Activated naive CD4-positive, alpha-beta T cell treated with Interleukin-2 at 50 U/mL for 16 hours (primary cell): ENCODE measurements around the gene N4BP2L2.
"Not testable (repeated sequence)": the region's sequence is repeated elsewhere in the genome, so short reads cannot be mapped to it uniquely, and the experiment has no call there.

Experiments used
- DNase-seq: peaks from one replicate; pipeline ENCODE4 v3.0.0-alpha.2; 2020

The N4BP2L2 gene

GRCh38 chr13:32538621-32539246 is at the start of gene N4BP2L2:
TSS of gene N4BP2L2 (minus strand) at chr13:32538795. CDS start at chr13:32537027, 1,768 bp downstream.
- peak; percentile 91 for DNase-seq

- DNase-seq: no peak
Measured at GRCh38 chr13:32587811-32588170, 49.2 kb upstream of the N4BP2L2 start.

- peak; percentile 61 for DNase-seq
Measured at GRCh38 chr13:32587011-32587810, 48.6 kb upstream of the N4BP2L2 start.

- peak; percentile 93 for DNase-seq
Measured at GRCh38 chr13:32586080-32586900, 47.7 kb upstream of the N4BP2L2 start, which contains the start of gene PDS5B. TSS of gene PDS5B (plus strand) at chr13:32586452. CDS start at chr13:32648773, 62,321 bp downstream.

GRCh38 chr13:32585550-32586079 is 47.0 kb upstream of the N4BP2L2 start:
- no peak for DNase-seq

GRCh38 chr13:32582991-32583390 is 44.4 kb upstream of the N4BP2L2 start:
- DNase-seq: no peak

- DNase-seq: no peak
Measured at GRCh38 chr13:32582281-32582680, 43.7 kb upstream of the N4BP2L2 start.

- no peak for DNase-seq
Measured at GRCh38 chr13:32581177-32581786, 42.7 kb upstream of the N4BP2L2 start.

GRCh38 chr13:32577032-32577431 is 38.4 kb upstream of the N4BP2L2 start:
- DNase-seq: no peak

- not testable (repeated sequence) for DNase-seq
Measured at GRCh38 chr13:32575687-32576086, 37.1 kb upstream of the N4BP2L2 start.

- DNase-seq: not testable (repeated sequence)
Measured at GRCh38 chr13:32560842-32561241, 22.2 kb upstream of the N4BP2L2 start.

- DNase-seq: no peak
Measured at GRCh38 chr13:32555613-32556012, 17.0 kb upstream of the N4BP2L2 start.

- DNase-seq: no peak
Measured at GRCh38 chr13:32553720-32554119, 15.1 kb upstream of the N4BP2L2 start.

- no peak for DNase-seq
Measured at GRCh38 chr13:32549788-32550187, 11.2 kb upstream of the N4BP2L2 start.

GRCh38 chr13:32548837-32549236 is 10.2 kb upstream of the N4BP2L2 start:
- DNase-seq: no peak

- no peak for DNase-seq
Measured at GRCh38 chr13:32545083-32545482, 6.5 kb upstream of the N4BP2L2 start.

- DNase-seq: no peak
Measured at GRCh38 chr13:32542221-32542620, 3.6 kb upstream of the N4BP2L2 start.

GRCh38 chr13:32538143-32538620 is 413 bp downstream of the N4BP2L2 start:
- DNase-seq: no peak

GRCh38 chr13:32537580-32538142 is 934 bp downstream of the N4BP2L2 start:
- peak; percentile 44 for DNase-seq

GRCh38 chr13:32535748-32536147 is 2.8 kb downstream of the N4BP2L2 start:
- DNase-seq: no peak

GRCh38 chr13:32535115-32535514 is 3.5 kb downstream of the N4BP2L2 start:
- no peak for DNase-seq

- DNase-seq: no peak
Measured at GRCh38 chr13:32530841-32531253, 7.7 kb downstream of the N4BP2L2 start.
